Measurements from ENCODE around the gene SH3RF3. TPM values are rescaled to one million over a fixed set of nuclear protein-coding genes. Genes with fewer than 3 reads are reported as not detected.

The SH3RF3 gene
- total and polyA plus RNA-seq, 2 of the 13 experiments (the other 11 are each of a cell fraction or from before 2014, with no cell fraction given) = 0.04 TPM; not detected in 1

GRCh38 chr2:109128048-109128615 is 873 bp upstream of the SH3RF3 start:
- ChIA-PET CTCF (ENCODE audit: low intra/inter-chr PET ratio, low total read pairs) (interaction anchor here (0.8 to 3.2 kb wide), 3 partner anchors 362 to 388 kb away, joined by 3 to 38 read pairs (median 4); no protein-coding TSS in a partner anchor), POLR2A (no interaction called here)
- Histone ChIP-seq H3K79me2 (ENCODE audit: insufficient read depth, low read length) (no peaks in the 10 kb centered on the region), H3K27me3 (ENCODE audit: control insufficient read depth in 1 of 2, insufficient read depth in 2 of 2, low read length in 2 of 2) (peaks cover 2 to 51% of the 10 kb centered on the region in 2 experiments; a peak in 4 of 5 replicates), H3K4me1 (ENCODE audit: insufficient read depth, low read length) (peaks cover 13% of the 10 kb centered on the region), H3K4me2 (ENCODE audit: low read depth, low read length) (peak overlapping the region; percentile 82), H3K27ac (ENCODE audit: extremely low read length, insufficient read depth, low read length) (no peak overlapping the region), H4K20me1 (ENCODE audit: insufficient read depth, low read length) (no peaks in the 10 kb centered on the region), H3K36me3 (replicated peaks in 1 of 2; ENCODE audit: control insufficient read depth in 1 of 2, insufficient read depth in 2 of 2, low read length in 2 of 2) (no peaks in the 10 kb centered on the region), H2AFZ (ENCODE audit: low read length) (no peak overlapping the region), H3K9ac (ENCODE audit: insufficient read depth, low read depth, low read length) (no peak overlapping the region), H3K9me3 (ENCODE audit: low read length) (no peaks in the 10 kb centered on the region), H3K4me3 (replicated peaks in 1 of 3; ENCODE audit: insufficient read depth in 1 of 3, low read depth in 2 of 3, low read length in 3 of 3) (peak overlapping the region; percentile 49 to 72 (median 54))
- FAIRE-seq (peak; percentile 59), DNase-seq (ENCODE audit: low spot score) (peak; percentile 47), ATAC-seq (peak; percentile 91)
- in situ Hi-C loops (cut with HindIII; ENCODE audit: extremely low pct_ligation_motif_present, low pct_unique_long_range_greater_than_20kb) = loop anchor here (5.0 kb wide), 1 partner anchor 374 kb away; no protein-coding TSS in a partner anchor
- BruUV-seq (replicated peaks) = no TSS peak
- 1% methylated on average over 28 of the region's 63 CpGs for WGBS (ENCODE audit: low lambda C conversion rate)
- intact Hi-C loops (cut with micrococcal nuclease; ENCODE audit: unreplicated experiment) = loop anchor here (1.0 kb wide), 2 partner anchors 268 to 378 kb away; no protein-coding TSS in a partner anchor
- TF ChIP-seq ZNF484 (CRISPR knock-in tag; IDR thresholded peaks at IDR 0.05; ENCODE audit: borderline replicate concordance, low read depth) (no peak), ZSCAN20 (CRISPR knock-in tag; IDR thresholded peaks at IDR 0.05; ENCODE audit: borderline replicate concordance) (0 out of 2 replicates have a peak, but pooled peaks have one; percentile 35), NFKB2 (CRISPR knock-in tag; IDR thresholded peaks at IDR 0.05; ENCODE audit: borderline replicate concordance) (peak; percentile 68; the same call in 1 of the 2 replicates), SUZ12 (IDR thresholded peaks at IDR 0.05; ENCODE audit: low read depth, low read length) (peak; percentile 18; the same call in 1 of the 2 replicates), TRIM22 (IDR thresholded peaks at IDR 0.05) (no peak), MAX (IDR thresholded peaks at IDR 0.05) (peak; percentile 38; the same call in 1 of the 2 replicates), ZMYM4 (CRISPR knock-in tag; IDR thresholded peaks at IDR 0.05) (peak; percentile 47; the same call in 1 of the 2 replicates), POLR2A (IDR thresholded peaks at IDR 0.05; ENCODE audit: insufficient read depth in 1 of 2, low read depth in 2 of 2, low read length in 2 of 2) (no peak), ZGPAT (CRISPR knock-in tag; IDR thresholded peaks at IDR 0.05) (0 out of 2 replicates have a peak, but pooled peaks have one; percentile 35), ZNF891 (CRISPR knock-in tag; IDR thresholded peaks at IDR 0.05) (peak; percentile 21; the same call in 1 of the 2 replicates), ZBTB37 (CRISPR knock-in tag; IDR thresholded peaks at IDR 0.05) (no peak), FOXJ3 (CRISPR knock-in tag; IDR thresholded peaks at IDR 0.05; ENCODE audit: borderline replicate concordance) (no peak), PCBP1 (IDR thresholded peaks at IDR 0.05; ENCODE audit: borderline replicate concordance, low read depth, low read length) (0 out of 2 replicates have a peak, but pooled peaks have one; percentile 16), ZNF574 (CRISPR knock-in tag; IDR thresholded peaks at IDR 0.05) (peak; percentile 73), FOXC1 (CRISPR knock-in tag; IDR thresholded peaks at IDR 0.05; ENCODE audit: borderline replicate concordance) (0 out of 2 replicates have a peak, but pooled peaks have one; percentile 46)
